K562 (cell line): ENCODE measurements around the gene GIT2. TPM values are rescaled to one million over a fixed set of nuclear protein-coding genes. Genes with fewer than 3 reads are reported as not detected.

Experiments used
- CSDE1 ChIP-seq, 2 experiments: fragments of 450-650 bp; IDR thresholded peaks; 2 replicates each; pipeline ENCODE4 v1.6.1; 2016; ENCODE audit warnings: mild to moderate bottlenecking in 1 of 2
- GABPB2 ChIP-seq: fragments of 250-450 bp; sonication (Bioruptor Pico); conservative IDR thresholded peaks from 2 replicates; pipeline ENCODE4 v1.5.1; 2021; ENCODE audit warnings: mild to moderate bottlenecking
- GTF3C2 ChIP-seq: IDR thresholded peaks from 3 replicates; pipeline ENCODE4 v1.6.1; 2011; ENCODE audit warnings: borderline replicate concordance, mild to moderate bottlenecking, moderate library complexity; ENCODE audit not compliant: insufficient read length; ENCODE audit errors: extremely low read depth
- KLF6 ChIP-seq: fragments of 250-450 bp; sonication (Bioruptor Pico); IDR thresholded peaks from 2 replicates; pipeline ENCODE4 v1.4.0; 2020; ENCODE audit warnings: mild to moderate bottlenecking, moderate library complexity, borderline replicate concordance
- MYC ChIP-seq, 2 experiments: fragments of 250-450 bp in 1 of 2; sonication (Bioruptor Pico) in 1 of 2; IDR thresholded peaks; 2 replicates each; pipeline versions ENCODE4 v1.5.1 to v1.6.1; 2012 to 2021; ENCODE audit warnings: low read depth in 2 of 2, borderline replicate concordance in 1 of 2, improper control_type of control experiment in 1 of 2, low read length in 1 of 2, mild to moderate bottlenecking in 1 of 2, moderate library complexity in 1 of 2
- NR3C1 ChIP-seq: sonication (generic); formaldehyde crosslinking; IDR thresholded peaks from 2 replicates; pipeline ENCODE4 v1.8.1; 2022; ENCODE audit warnings: missing genetic modification reagents
- RBM25 ChIP-seq: fragments of 200-400 bp; formaldehyde crosslinking; IDR thresholded peaks from 2 replicates; pipeline ENCODE4 v1.6.1; 2018; ENCODE audit warnings: low read length, low read depth, moderate library complexity; ENCODE audit not compliant: severe bottlenecking
- SMAD3 ChIP-seq: fragments of 450-650 bp; formaldehyde crosslinking; conservative IDR thresholded peaks from 2 replicates; pipeline ENCODE4 v1.4.0; 2020; ENCODE audit warnings: mild to moderate bottlenecking
- TOE1 ChIP-seq, 2 experiments: fragments of 450-650 bp in 1 of 2; sonication (generic) in 1 of 2; formaldehyde crosslinking in 1 of 2; IDR thresholded peaks; 2 replicates each; pipeline versions ENCODE4 v1.7.1 to v1.8.0; 2016 to 2022; ENCODE audit warnings: borderline replicate concordance in 2 of 2, mild to moderate bottlenecking in 2 of 2, antibody characterized with exemption in 1 of 2, inconsistent platforms in 1 of 2, low read depth in 1 of 2, missing genetic modification reagents in 1 of 2, moderate library complexity in 1 of 2
- ZBTB40 ChIP-seq, 2 experiments: fragments of 450-650 bp in 1 of 2; sonication (generic) in 1 of 2; formaldehyde crosslinking in 1 of 2; IDR thresholded peaks; 2 replicates each; pipeline versions ENCODE4 v1.7.1 to v1.9.0; 2016 to 2022; ENCODE audit warnings: inconsistent platforms in 1 of 2, mild to moderate bottlenecking in 1 of 2, missing genetic modification reagents in 1 of 2
- ZNF232 ChIP-seq: sonication (generic); formaldehyde crosslinking; IDR thresholded peaks from 2 replicates; pipeline ENCODE4 v1.8.0; 2022; ENCODE audit warnings: mild to moderate bottlenecking, missing genetic modification reagents
- ZNF311 ChIP-seq: fragments of 250-450 bp; sonication (Bioruptor Pico); IDR thresholded peaks from 2 replicates; pipeline ENCODE4 v1.4.0; 2020; ENCODE audit warnings: mild to moderate bottlenecking, moderate library complexity
- ZNF780A ChIP-seq: fragments of 250-450 bp; sonication (Bioruptor Pico); IDR thresholded peaks from 2 replicates; pipeline ENCODE4 v1.5.0; 2021; ENCODE audit warnings: mild to moderate bottlenecking
- polyA plus RNA-seq, 8 experiments: library from polyadenylated mRNA; depleted of rRNA in 4 of 8; stranded (reverse) in 5 of 8; unstranded in 3 of 8; fragments of >200 nt; fragmentation: Nextera tagmentation in 2 of 8; fragmentation: Illumina TruSeq in 1 of 8; extraction: Ambion mirVana in 2 of 8; extraction: Trizol in 1 of 8; gene quantifications; 2 replicates each; pipeline versions ENCODE4 v1.2.1 to v1.2.3, GENCODE V29; 2011 to 2014; ENCODE audit warnings: inconsistent platforms in 1 of 8, missing spikeins in 1 of 8
- total RNA-seq, 7 experiments: library from RNA; depleted of rRNA in 6 of 7; stranded (reverse); fragments of >200 nt in 6 of 7; fragmentation: Illumina TruSeq in 2 of 7; extraction: Trizol in 2 of 7; gene quantifications; 2 replicates each; pipeline versions ENCODE4 v1.2.1 to v1.2.3, GENCODE V29; 2011 to 2021; ENCODE audit warnings: low replicate concordance in 1 of 7

The GIT2 gene
- total and polyA plus RNA-seq, 9 of the 15 experiments (the other 6 are each of a cell fraction or from before 2014, with no cell fraction given), result 4.0 to 30.4 (median 23.5) TPM

GRCh38 chr12:109998904-109999648 lies 2.9 kb upstream of the GIT2 start, which contains the start of gene ANKRD13A (continued):
- TF ChIP-seq ZBTB40 (IDR thresholded peaks at IDR 0.05) (peak; percentile 59; the same call in 1 of the 2 replicates), ZBTB40 (CRISPR knock-in tag; IDR thresholded peaks at IDR 0.05) (no peak), MYC (IDR thresholded peaks at IDR 0.05; ENCODE audit: low read depth, low read length) (peak; percentile 39), MYC (CRISPR knock-in tag; IDR thresholded peaks at IDR 0.05; ENCODE audit: borderline replicate concordance, low read depth) (no peak), GTF3C2 (no peak), GABPB2 (CRISPR knock-in tag) (no peak), SMAD3 (CRISPR knock-in tag) (no peak), ZNF232 (peak; percentile 62; the same call in 1 of the 2 replicates), KLF6 (CRISPR knock-in tag) (peak; percentile 67; the same call in 1 of the 2 replicates), TOE1 (IDR thresholded peaks at IDR 0.05; ENCODE audit: borderline replicate concordance) (peak; percentile 100), TOE1 (CRISPR knock-in tag; IDR thresholded peaks at IDR 0.05; ENCODE audit: borderline replicate concordance, low read depth) (peak; percentile 86), NR3C1 (CRISPR knock-in tag) (no peak), ZNF780A (CRISPR knock-in tag) (no peak), CSDE1 (IDR thresholded peaks at IDR 0.05) (peak in 1 of 2 experiments; percentile 60; a peak in 1 of 4 replicates), RBM25 (no peak), ZNF311 (no peak; the same call in none of the 2 replicates)
